Activated CD4-positive, alpha-beta T cell treated with anti-CD3 and anti-CD28 coated beads, Interleukin-2, amount 50 U/mL, for 48 hours (primary cell): ENCODE data around the gene ATG16L1.

Experiments
- DNase-seq, 2 experiments: peaks; one replicate each; pipeline ENCODE4 v3.0.0-alpha.2; 2020

ATG16L1 gene

DNA sequence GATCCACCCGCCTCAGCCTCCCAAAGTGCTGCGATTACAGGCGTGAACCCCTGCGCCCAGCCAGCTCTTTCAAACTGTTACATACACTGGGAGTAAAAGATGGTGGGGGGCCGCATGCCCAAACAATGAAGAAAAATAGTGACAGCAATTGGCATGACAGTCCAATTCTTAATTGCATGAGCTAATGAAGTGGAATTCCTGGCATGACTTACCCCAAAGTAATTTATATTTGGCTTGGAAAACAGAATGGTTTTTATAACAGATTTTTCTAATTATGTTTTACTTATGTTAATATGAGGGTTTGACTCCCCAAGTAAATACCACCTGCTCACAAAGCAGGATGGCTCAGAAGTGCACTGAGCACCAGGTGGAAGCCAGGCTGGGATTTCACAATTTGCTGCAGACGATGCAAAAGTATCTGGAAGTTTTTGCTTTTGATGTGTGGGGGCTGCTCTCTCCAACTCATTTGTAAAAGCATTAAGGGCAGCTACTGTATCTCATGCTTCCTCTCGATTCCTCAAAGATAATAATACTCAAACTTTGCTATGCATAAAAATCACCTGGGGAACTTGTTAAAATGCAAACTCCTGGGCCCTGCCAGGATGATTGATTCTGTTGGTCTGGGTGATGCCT lies 24.0 kb upstream of the ATG16L1 start:
- DNase-seq: no peak

DNA sequence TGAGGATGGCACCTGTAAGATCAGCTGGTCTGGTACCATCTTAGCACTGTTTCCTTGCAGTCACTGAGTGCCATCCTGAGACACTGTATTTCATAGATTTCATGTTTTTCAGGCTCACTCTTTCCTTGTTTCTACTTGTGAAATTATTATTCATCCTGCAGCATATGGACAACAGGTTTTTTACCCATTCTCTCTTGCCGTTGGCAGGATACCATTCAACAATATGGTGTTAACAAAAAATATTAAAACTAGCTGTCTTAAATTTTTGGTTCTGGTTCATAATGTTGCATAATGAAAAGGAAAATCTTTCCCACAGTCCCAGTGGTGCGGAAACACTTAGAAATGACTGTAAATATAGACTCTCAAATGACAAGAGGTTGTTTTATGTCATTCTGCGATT lies 23.1 kb upstream of the ATG16L1 start:
- no peak for DNase-seq

DNA sequence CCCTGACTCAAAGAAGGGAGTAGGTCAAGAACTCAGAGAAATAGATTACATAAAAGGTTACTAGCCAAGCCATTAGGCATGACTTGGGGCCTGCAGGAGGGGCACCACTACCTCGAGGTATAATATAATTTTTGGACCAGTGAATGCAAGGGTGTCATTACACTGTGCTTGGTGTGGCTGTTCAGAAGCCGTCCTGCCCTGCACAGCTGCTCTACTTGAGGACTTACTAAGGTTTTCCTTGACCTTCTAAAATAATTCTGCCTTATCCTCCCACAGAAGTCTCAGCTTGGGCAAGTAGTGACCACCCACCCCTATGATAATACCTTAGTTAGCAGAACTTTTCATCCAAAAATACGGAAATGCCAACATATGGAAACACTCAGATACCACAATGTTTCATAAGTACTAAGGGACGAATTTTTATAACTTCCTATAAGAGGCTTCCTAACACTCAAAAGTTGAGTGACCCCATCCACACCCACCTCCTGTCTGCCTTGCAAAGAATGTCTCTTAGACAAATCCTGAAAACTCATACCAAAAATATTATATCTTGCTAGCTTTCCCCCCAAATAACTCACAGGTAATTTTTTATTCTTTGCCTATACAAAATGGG lies 17.7 kb upstream of the ATG16L1 start:
- no peak for DNase-seq

DNA sequence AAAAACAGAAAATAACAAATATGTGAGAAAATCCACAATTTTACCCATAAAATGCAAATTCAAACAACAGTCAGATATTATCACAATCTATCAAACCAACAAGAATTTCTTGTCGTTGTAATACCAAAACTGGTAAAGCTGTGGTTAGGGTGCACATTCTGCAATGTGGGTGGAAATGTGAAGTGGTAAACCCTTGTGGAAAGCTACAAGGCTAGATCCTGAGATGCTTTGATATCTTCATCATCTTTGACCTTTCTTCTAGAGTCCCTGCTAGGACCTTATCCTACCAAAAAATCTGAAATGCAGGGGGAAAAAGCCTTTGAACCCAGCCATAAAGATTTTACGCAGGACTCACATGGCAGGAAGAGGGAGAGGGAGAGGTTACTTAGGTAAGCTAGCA lies 17.2 kb upstream of the ATG16L1 start:
- DNase-seq: no peak

DNA sequence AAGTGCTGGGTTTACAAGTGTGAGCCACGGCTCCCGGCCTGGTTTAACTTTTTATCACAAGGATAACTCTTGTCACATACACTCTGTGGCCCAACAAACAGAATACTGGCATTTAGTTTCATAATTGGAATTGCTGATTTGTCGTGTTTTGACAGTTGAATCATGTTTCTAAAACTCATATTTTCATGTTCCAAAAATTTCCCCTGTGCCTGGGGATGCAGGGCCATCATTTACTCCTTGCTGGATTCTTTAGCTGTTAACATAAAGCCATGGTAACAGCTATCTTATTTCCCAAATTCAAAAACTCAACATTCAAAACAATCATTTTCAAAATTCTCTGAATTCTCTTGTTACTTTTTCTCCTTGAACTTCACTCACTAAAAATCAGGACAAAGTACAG lies 16.5 kb upstream of the ATG16L1 start:
- no peak for DNase-seq

DNA sequence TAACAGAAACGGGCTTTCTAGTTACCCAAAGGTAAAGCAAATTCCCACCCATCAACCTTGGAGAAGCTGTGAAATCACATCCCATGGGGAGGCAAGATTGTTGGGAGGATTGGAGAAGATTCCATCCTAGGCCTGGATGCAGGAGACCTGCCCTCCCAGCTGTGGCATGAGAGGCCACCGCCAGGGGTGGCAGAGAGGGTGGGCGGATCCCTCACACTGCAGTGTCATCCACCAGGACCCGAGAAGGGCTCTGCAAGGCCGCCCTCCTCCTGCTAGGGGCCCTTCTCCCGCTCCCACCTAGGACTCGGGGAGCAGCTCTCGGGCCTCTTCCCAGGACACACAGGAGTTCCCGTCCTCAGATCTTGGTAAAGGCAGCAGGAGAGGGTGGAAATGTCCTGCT lies 15.5 kb upstream of the ATG16L1 start:
- no peak for DNase-seq

DNA sequence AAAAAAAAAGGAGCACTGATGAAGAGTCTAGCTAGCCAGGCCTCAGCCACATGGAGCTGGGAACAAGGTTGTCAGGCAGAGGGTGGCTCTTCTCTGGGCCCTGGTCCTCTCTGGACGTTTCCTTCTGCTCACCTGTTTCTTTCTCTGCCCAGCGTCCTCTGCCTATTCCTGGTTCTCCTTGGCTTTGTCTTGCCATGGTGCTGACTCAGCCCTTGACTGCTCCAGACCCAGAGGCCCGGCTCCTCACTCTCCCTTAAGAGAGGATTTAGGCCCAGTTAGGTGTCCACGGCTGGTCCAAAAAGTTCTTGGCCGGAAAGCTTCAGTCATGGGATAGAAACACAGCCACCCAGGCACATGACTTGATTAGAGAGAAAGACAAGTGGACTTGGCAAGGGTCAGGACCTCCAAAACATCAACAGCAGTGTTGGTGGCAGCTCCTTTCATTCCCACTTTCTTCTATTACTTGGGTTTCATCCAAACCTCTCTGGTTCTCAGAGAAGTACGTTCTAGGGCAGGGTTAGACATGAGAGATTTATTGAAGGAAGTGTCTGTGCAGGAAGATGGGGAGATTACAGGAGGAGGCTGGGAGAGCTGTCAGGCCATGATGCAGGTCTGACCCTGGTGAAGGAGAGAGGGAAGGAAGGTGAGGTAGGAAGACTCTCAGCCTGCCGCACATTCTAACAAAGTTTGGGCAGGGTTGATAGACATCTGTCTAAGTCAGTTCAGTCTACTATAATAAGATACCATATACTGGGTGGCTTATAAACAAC lies 14.5 kb upstream of the ATG16L1 start:
- DNase-seq: no peak

DNA sequence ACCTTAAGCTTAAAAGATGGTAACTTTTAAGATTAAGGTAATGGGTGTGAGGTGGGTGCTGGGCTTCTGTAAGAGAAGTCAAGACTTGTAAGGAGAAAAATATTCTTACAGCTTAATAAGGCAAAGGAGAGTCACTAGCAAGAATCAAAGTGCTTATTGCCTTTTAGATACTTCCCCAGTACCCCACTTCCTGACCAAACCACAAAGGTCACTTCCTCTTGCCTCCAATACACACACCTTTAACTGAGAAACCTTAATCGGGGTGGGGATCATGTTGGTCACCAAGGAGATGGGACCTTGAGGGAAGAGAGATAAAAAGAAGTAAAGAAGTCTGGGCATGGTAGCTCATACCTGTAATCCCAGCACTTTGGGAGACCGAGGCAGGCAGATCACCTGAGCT lies 10.6 kb upstream of the ATG16L1 start:
- no peak for DNase-seq

DNA sequence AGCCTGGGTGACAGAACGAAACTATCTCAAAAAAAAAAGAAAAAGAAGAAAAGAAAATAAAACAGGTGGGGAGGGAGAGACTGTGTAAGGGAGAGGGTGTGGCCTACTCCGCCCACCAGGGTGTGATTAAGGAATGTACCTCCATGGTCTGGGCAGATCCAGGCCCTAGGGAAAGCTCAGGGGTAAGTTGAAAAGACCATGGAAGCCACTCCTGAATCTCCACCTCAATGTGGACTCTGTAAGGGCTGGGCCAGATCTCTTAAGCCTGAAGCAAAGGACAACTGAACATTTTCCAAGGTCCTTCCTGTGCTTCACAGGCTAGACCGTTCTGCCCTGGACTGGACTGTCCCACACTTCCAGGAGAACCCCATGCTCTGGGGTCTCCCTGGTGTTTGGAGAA lies 9.7 kb upstream of the ATG16L1 start:
- DNase-seq: no peak

DNA sequence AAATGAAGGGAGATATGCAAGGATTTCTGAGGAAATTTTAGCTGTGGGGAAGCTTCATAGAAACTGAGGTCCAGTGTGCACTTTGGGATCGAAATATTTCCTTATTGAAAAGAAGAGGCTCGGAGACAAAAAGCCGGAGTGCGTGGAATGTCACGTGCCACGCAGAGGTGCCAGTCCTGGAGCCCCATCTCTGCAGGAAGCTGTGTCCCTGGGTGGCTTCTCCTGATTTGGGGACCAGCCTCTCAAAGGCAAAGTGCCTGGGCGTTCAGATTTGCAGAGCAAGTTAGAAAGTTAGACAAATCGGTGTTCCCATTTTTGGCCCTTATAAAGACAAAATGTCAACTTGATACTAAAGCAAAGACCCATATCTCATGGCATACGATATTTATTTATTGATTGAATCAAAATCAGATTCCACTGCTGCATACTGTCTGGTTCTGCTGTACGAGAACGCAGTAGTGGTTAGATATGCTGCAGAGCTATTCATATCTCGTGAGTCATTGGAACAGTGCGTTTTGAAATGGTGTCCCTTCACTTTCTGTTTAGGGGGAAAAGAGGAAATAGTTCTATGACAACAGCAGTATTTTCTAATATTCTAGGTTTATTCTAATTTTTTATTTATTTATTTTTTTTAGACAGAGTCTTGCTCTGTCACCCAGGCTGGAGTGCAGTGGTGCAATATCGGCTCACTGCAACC lies 9.1 kb upstream of the ATG16L1 start:
- no peak for DNase-seq

DNA sequence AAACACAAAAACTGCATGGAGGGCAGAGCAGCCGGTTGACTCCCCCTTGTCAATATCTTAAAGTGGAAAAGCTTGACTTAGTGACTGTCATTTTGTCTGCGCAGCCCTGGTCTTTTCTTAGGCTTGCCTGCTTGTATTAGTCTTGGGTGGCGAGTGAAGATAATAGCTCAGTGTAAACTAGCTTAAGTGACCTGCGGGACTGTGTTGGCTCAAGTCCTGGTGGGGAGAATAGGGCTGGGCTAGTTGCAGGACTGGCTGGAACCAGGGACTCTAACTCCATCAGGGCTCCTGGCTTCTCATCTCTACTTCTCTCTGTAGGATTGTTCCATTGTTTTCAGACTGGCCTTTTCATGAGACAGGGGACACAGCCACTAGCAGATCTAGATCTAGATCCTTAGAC lies 8.1 kb upstream of the ATG16L1 start:
- DNase-seq: no peak

DNA sequence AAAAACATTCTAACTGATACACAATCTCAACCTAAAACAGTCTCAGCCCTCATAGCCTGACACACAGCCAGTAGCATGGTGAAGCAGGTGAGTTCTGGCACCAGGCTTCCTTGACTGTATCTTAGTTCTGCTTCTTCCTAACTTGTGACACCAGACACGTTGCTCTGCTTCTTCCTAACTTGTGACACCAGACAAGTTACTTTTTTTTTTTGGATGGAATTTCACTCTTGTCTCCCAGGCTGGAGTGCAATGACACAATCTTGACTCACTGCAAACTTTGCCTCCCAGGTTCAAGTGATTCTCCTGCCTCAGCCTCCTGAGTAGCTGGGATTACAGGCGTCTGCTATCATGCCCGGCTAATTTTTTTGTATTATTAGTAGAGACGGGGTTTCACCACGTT lies 6.7 kb upstream of the ATG16L1 start:
- DNase-seq: no peak

DNA sequence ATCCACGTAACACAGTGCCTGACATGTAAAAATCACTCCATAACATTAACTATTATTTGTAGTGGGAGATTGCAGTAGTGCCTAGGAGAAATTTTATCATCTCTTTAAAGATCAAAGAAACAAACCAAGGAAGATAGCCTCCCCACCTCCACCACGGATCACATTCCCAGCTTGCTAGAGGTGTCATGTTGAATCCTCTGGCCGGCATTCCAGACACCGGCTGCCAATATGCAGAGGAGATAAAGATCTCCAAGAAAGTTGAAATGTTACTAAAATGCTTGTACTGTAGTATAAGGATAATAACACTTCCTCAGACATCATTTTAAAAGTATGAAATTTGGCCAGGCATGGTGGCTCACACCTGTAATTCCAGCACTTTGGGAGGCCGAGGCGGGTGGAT lies 6.1 kb upstream of the ATG16L1 start:
- DNase-seq: no peak

DNA sequence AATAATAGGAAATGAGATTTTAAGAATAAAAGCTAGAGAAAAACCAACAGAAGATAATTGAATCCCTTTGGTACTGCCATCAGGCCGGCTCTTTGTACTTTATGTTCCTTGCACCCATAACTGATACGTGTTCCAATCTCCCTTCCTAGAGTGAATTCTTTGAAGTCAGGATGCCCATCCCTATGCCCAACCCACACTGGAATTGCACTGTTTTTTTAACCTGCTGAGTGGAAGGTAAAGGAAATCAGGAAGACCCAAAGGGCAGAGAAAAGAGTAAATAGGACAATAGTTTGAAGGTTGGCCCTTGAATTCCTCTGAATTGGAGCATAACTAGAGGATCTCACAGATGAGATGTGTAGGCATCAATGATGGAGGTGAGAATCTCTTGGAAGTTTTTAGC lies 4.4 kb upstream of the ATG16L1 start:
- DNase-seq: no peak

DNA sequence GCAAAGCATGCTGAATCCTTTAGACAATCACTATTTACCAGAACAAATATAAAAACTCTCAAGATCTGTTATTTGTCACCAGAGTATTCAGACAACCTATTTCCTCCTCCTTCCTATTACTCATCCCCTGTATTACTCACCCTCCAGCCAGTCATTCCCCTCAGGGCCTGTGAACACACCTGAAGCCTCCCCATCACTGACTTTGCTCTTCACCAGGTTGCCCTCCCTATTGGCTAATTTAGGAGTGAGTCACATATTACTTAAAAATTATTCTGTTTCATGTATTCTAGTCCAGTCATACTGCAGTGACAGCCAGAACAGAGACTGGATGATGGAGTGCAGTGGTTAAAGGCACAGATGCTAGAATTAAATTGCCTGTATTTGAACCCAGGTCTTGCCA lies 3.7 kb upstream of the ATG16L1 start:
- DNase-seq: peak; percentile 52 to 70

DNA sequence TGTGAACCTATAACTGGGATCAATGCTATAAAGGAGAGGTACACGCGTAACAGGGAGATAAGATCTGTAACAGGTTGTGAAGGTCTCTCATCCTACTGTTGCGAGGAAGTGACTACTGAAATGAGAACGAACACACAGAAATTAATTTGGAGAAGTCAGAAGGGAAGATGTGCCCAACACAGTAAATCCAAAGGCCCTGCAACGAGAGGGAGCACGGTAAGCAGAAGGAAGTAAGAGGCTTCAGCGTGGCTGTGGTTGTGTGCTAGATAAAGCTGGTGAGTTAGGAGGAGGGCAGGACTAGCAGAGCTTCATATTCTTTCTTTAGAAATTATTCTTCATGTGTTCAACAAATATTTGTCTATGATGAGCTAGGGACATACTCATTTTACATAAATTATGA lies 2.5 kb upstream of the ATG16L1 start:
- no peak for DNase-seq

DNA sequence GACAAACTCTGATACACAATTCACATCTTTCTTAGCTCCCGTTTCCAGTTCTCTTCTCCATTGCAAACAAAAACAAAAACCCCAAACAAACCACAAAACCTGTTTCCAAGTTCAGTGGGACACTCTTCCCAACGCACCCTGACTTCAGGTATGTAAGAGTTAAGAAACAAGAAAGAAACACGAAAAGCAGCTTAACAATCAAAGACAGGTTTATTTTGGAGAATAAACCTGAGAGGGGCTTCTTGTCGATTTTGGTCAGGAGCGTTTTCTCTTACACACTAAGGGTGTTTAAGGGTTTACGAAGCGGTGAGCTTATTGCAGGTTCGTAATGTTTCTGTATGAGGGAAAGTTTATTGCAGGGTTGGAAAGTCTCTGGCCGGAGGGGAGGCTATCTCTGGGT lies 905 bp upstream of the ATG16L1 start:
- DNase-seq: no peak

DNA sequence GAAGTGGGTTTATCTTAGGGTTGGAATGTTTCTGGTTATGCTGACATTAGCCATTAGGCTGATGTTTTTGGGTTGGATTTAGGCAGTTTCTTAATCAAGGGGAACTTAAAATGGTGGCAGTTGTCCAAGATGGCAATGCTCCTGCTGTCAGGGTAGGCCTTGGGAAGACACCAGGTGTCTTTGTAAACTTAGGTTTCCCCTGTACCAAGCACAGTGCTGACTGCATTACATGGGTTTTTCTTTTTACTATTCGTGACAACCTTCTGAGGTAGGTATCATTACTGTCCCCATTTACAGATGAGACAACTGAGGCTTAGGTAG lies 528 bp upstream of the ATG16L1 start:
- no peak for DNase-seq

DNA sequence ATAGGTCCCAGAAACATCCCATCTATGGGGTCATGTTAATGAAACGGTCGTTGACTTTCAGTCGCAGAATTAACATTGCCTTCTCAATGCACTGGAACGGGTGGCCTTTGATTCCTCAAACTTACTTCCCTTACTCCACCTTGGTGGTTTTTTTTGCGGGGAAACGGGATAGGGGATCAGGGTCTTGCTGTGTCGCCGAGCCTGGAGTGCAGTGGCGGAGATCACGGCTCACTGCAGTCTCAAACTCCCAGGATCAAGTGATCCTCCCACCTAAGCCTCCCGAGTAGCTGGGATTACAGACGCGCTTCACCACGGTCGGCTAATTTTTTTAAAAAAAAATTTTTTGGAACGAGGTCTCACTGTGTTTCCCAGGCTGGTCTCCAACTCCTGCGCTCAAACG lies 754 bp downstream of the ATG16L1 start:
- no peak for DNase-seq

DNA sequence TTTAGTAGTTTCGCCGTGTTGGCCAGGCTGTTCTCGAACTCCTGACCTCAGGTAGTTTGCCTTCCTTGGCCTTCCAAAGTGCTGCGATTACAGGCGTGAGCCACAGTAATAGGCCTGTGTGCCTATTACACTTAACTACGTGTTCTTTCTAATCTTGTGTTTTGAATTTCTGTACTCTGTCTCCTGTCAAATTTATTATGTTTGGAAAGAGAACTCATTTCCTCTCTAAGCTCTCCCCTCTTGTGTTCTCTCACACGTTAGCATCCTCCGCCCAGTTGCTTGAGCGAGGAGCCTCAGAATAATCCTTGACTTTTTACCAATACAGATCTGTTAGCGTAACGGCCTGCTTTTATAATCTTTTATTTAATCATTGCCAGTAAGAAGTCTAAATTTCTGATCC lies 3.7 kb downstream of the ATG16L1 start:
- no peak for DNase-seq

DNA sequence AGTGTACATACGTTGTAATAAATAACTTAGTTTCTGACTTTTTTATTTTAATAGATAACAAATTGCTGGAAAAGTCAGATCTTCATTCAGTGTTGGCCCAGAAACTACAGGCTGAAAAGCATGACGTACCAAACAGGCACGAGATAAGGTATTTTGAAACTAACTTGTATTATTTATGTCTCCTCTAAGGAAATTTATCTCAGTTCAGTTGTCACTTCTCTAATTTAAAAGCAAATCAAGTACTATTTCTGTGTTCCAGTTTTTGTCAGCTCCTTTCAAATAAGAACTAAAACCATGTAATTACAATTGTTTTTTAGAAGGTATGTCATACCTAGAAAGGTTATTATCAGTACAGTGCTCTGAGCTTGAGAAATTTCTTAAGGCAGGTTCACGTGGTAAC lies 4.6 kb downstream of the ATG16L1 start:
- DNase-seq: no peak

DNA sequence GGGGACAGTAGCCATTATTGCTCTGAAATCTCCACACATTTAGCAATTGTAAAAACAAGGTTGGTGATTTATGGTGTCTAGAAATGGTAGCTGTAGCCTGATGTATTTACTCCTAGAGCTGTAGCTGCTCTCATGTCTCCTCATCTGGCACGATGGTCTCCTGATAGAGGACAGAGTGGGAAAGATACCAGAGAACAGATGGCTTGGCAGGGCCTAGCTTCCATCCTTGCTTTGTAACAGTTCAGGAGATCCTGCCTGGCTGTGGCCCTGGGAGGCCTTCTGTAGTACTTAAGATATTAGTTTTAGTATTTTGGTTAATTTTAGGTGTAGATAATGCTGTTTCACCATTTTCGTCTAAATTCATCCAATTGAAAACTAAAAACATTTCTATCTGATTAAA lies 6.7 kb downstream of the ATG16L1 start:
- DNase-seq: no peak

DNA sequence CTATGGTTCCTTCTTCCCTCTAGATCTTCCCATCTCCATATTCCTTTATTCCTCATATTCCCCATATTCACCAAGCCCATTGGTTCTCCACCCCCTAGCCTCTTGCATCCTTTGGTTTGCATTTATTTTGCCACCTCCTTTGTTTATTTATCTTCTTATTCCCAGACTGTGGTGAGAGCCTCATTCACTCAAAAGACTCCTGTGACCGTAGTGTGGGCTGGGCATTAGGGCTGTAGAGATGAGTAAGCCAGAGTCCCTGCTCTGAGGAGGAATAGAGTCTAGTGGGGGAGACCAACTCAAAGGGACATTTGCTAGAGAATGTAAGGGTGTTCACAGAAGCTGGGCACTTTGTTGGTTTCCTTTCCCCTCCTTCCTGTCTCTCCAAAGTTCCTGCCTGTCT lies 8.3 kb downstream of the ATG16L1 start:
- DNase-seq: no peak

DNA sequence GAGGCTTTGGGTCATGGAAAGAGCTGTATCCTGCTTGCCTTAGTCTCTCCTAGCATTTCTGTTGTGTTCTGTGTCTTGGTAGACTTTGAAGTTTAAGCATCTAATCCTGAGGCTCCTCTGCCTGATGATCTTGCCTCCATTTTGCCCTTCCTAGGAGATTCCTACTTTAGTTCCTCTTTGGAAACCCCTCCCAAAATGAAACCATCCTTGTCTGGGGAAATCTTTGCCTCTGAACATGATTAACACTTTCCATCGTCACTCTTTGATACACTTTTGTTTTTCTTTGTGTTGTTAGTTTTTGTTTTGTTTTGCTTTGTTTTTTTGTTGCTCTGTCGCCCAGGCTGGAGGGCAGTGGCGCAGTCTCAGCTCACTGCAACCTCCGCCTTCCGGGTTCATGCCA lies 9.2 kb downstream of the ATG16L1 start:
- no peak for DNase-seq
